Liver (tissue), 9 donors: ENCODE measurements around the gene H1-8. TPM values are rescaled to one million over a fixed set of nuclear protein-coding genes. Genes with fewer than 3 reads are reported as not detected.

Experiments used
- DNase-seq: peaks from one replicate; pipeline ENCODE4 v3.0.0-alpha.2; 2017; ENCODE audit warnings: low spot score
- H3K27ac ChIP-seq, 2 donors: one replicate each; pipeline ENCODE4 v1.7.0; 2013; ENCODE audit warnings: inconsistent platforms in 2 of 2, low read length in 2 of 2, control low read depth in 1 of 2, low read depth in 1 of 2, mild to moderate bottlenecking in 1 of 2
- H3K27me3 ChIP-seq, 4 donors: one replicate each; pipeline versions ENCODE4 v1.6.1 to v1.7.0; 2013; ENCODE audit warnings: low read length in 3 of 4, inconsistent platforms in 1 of 4, mild to moderate bottlenecking in 1 of 4, moderate library complexity in 1 of 4; ENCODE audit not compliant: control insufficient read depth in 4 of 4, insufficient read depth in 4 of 4
- H3K36me3 ChIP-seq, 4 donors: one replicate each; pipeline versions ENCODE4 v1.6.1 to v1.7.0; 2013; ENCODE audit warnings: low read length in 3 of 4, mild to moderate bottlenecking in 3 of 4, low read depth in 1 of 4, moderate library complexity in 1 of 4; ENCODE audit not compliant: control insufficient read depth in 4 of 4, insufficient read depth in 3 of 4
- H3K4me1 ChIP-seq, 4 donors: one replicate each; pipeline versions ENCODE4 v1.6.1 to v1.7.0; 2013; ENCODE audit warnings: low read length in 3 of 4, mild to moderate bottlenecking in 3 of 4, moderate library complexity in 1 of 4; ENCODE audit not compliant: control insufficient read depth in 4 of 4, insufficient read depth in 4 of 4
- H3K4me3 ChIP-seq, 3 donors: one replicate each; pipeline versions ENCODE4 v1.6.1 to v1.7.0; 2013; ENCODE audit warnings: low read length in 3 of 3, control low read depth in 1 of 3, low read depth in 1 of 3, mild to moderate bottlenecking in 1 of 3
- H3K9ac ChIP-seq, 2 donors: one replicate each; pipeline ENCODE4 v1.7.0; 2013; ENCODE audit warnings: low read length in 2 of 2, mild to moderate bottlenecking in 2 of 2, moderate library complexity in 2 of 2, control low read depth in 1 of 2, low read depth in 1 of 2
- H3K9me3 ChIP-seq, 4 donors: one replicate each; pipeline versions ENCODE4 v1.6.1 to v1.7.0; 2013; ENCODE audit warnings: low read length in 3 of 4; ENCODE audit not compliant: control insufficient read depth in 4 of 4
- EGR1 ChIP-seq, 2 donors: IDR thresholded peaks; 2 replicates each; pipeline ENCODE4 v1.6.1; 2016 to 2018; ENCODE audit warnings: antibody characterized with exemption in 2 of 2, low read depth in 2 of 2
- FOXA1 ChIP-seq: IDR thresholded peaks from 2 replicates; pipeline ENCODE4 v1.6.1; 2016; ENCODE audit warnings: antibody characterized with exemption
- FOXA2 ChIP-seq: IDR thresholded peaks from 2 replicates; pipeline ENCODE4 v1.6.1; 2016; ENCODE audit warnings: antibody characterized with exemption
- GABPA ChIP-seq, 2 donors: IDR thresholded peaks in 1 of 2; conservative IDR thresholded peaks in 1 of 2; 2 replicates each; pipeline ENCODE4 v1.6.1; 2016; ENCODE audit warnings: antibody characterized with exemption in 2 of 2, mild to moderate bottlenecking in 1 of 2, moderate library complexity in 1 of 2
- HNF4A ChIP-seq, 2 donors: conservative IDR thresholded peaks; 2 replicates each; pipeline ENCODE4 v1.6.1; 2016; ENCODE audit warnings: antibody characterized with exemption in 2 of 2, mild to moderate bottlenecking in 2 of 2
- HNF4G ChIP-seq: IDR thresholded peaks from 2 replicates; pipeline ENCODE4 v1.6.1; 2016; ENCODE audit warnings: antibody characterized with exemption
- JUND ChIP-seq, 2 donors: IDR thresholded peaks; 2 replicates each; pipeline ENCODE4 v1.6.1; 2016; ENCODE audit warnings: antibody characterized with exemption in 2 of 2
- NR2F2 ChIP-seq: IDR thresholded peaks from 2 replicates; pipeline ENCODE4 v1.6.1; 2016; ENCODE audit warnings: antibody characterized with exemption
- RAD21 ChIP-seq, 2 donors: IDR thresholded peaks; 2 replicates each; pipeline ENCODE4 v1.6.1; 2016; ENCODE audit warnings: antibody characterized with exemption in 2 of 2, mild to moderate bottlenecking in 2 of 2
- RXRA ChIP-seq, 2 donors: IDR thresholded peaks; 2 replicates each; pipeline ENCODE4 v1.6.1; 2017 to 2018; ENCODE audit warnings: antibody characterized with exemption in 2 of 2, mild to moderate bottlenecking in 1 of 2
- SP1 ChIP-seq: IDR thresholded peaks from 2 replicates; pipeline ENCODE4 v1.6.1; 2018; ENCODE audit warnings: antibody characterized with exemption, mild to moderate bottlenecking
- TAF1 ChIP-seq: conservative IDR thresholded peaks from 2 replicates; pipeline ENCODE4 v1.6.1; 2016; ENCODE audit warnings: antibody characterized with exemption, mild to moderate bottlenecking
- YY1 ChIP-seq: IDR thresholded peaks from 2 replicates; pipeline ENCODE4 v1.6.1; 2016; ENCODE audit warnings: antibody characterized with exemption, mild to moderate bottlenecking
- WGBS: extraction: QIAGEN DNeasy Blood & Tissue Kit; methylation state at CpG from one replicate; pipeline ENCODE4 v1.1.7; 2013; 5-methylcytosine and 5-hydroxymethylcytosine counted together
- polyA plus RNA-seq, 2 donors: library from polyadenylated mRNA; stranded (reverse) in 1 of 2; unstranded in 1 of 2; fragments of 200-250 nt in 1 of 2; fragments of >200 nt in 1 of 2; fragmentation: Nextera tagmentation in 1 of 2; extraction: Ambion mirVana in 1 of 2; gene quantifications; one replicate each; pipeline versions ENCODE4 v1.2.1 to v1.2.3, GENCODE V29; 2013 to 2015
- total RNA-seq, 2 donors: library from RNA; depleted of rRNA; stranded (reverse); fragments of >200 nt; gene quantifications; one replicate each; pipeline ENCODE4 v1.2.3, GENCODE V29; 2014
- TF ChIP-seq, protein P1 (sequence below): fragments of 150-350 bp; IDR thresholded peaks from 2 replicates; pipeline ENCODE4 v1.5.1; 2017; ENCODE audit warnings: improper control_type of control experiment, low read depth, low read length; ENCODE audit not compliant: missing input control
- TF ChIP-seq, protein P2 (sequence below): IDR thresholded peaks from 2 replicates; pipeline ENCODE4 v1.6.1; 2016; ENCODE audit warnings: antibody characterized with exemption
- TF ChIP-seq, protein P3 (sequence below): IDR thresholded peaks from 2 replicates; pipeline ENCODE4 v1.6.1; 2016; ENCODE audit warnings: antibody characterized with exemption, mild to moderate bottlenecking
- donor health status: healthy.
- donor health status: healthy.
- donor health status: healthy.
- donor health status: healthy.
- donor health status: healthy.

The H1-8 gene
- total and polyA plus RNA-seq, 4 donors = not detected

DNA sequence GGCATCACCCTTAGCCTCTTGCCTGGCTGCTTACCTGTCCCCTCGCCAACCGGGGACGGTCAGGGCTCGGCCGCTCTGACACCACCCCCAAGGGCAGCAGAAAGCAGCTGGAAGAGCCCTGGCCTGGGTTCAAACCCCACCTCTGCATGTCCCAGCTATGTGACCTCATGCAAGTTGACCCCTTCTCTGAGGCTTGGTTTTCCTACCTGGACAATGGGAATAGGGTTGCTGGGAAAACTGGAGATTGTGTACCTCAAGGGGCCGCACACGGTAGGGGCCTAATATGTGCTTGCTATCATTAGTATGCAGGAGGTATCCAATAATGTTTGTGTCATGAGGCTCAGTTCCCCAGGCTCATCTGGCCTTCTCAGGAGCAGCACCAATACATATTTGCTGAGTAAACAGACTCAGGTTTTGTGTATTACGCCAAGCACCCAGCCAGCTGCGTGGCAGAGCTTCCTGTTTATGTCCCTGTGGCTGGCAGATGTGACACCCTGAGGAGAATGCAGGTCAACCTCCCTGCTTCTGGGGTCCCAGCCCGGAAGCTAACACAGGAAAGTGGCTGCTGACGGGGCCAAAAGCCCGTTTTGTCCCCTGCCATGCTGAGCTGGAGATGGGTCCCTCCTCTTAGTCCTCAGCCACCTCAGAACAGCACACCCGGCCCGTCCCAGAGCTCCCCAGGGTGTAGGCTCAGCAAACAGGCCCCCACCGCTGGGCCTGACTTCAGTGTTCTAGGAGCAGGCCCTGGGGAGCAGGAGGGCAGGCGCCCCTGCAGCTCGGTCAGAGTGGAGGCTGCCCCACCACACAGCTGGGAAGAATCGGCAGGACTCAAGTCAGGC lies 33.8 kb downstream of the H1-8 start:
- no peak overlapping the region for H3K4me3 ChIP-seq
- peaks cover 4 to 20% (median 12%) of the 10 kb centered on the region in 4 donors for H3K4me1 ChIP-seq
- H3K9me3 ChIP-seq = no peaks in the 10 kb centered on the region
- TF ChIP-seq NR2F2 (peak; percentile 89), RXRA (IDR thresholded peaks at IDR 0.05) (no peak), FOXA2 (no peak), HNF4A (conservative IDR thresholded peaks at IDR 0.05) (no peak), RAD21 (IDR thresholded peaks at IDR 0.05) (peak in 1 of 2 donors; percentile 55), JUND (IDR thresholded peaks at IDR 0.05) (no peak), TAF1 (no peak), SP1 (peak; percentile 54), HNF4G (no peak), GABPA (IDR thresholded peaks at IDR 0.05 in 1 of 2, conservative IDR thresholded peaks at IDR 0.05 in 1 of 2) (no peak)
- TF ChIP-seq, protein P1, sequence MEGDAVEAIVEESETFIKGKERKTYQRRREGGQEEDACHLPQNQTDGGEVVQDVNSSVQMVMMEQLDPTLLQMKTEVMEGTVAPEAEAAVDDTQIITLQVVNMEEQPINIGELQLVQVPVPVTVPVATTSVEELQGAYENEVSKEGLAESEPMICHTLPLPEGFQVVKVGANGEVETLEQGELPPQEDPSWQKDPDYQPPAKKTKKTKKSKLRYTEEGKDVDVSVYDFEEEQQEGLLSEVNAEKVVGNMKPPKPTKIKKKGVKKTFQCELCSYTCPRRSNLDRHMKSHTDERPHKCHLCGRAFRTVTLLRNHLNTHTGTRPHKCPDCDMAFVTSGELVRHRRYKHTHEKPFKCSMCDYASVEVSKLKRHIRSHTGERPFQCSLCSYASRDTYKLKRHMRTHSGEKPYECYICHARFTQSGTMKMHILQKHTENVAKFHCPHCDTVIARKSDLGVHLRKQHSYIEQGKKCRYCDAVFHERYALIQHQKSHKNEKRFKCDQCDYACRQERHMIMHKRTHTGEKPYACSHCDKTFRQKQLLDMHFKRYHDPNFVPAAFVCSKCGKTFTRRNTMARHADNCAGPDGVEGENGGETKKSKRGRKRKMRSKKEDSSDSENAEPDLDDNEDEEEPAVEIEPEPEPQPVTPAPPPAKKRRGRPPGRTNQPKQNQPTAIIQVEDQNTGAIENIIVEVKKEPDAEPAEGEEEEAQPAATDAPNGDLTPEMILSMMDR = no peak
- TF ChIP-seq, protein P2, sequence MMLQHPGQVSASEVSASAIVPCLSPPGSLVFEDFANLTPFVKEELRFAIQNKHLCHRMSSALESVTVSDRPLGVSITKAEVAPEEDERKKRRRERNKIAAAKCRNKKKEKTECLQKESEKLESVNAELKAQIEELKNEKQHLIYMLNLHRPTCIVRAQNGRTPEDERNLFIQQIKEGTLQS = no peak
- 57% methylated on average over 18 of the region's 18 CpGs for WGBS
- no peak overlapping the region for H3K9ac ChIP-seq
- peak overlapping the region in 1 of 2 donors; percentile 10 for H3K27ac ChIP-seq
- DNase-seq = no peak
- no peaks in the 10 kb centered on the region for H3K27me3 ChIP-seq
- H3K36me3 ChIP-seq = no peaks in the 10 kb centered on the region

DNA sequence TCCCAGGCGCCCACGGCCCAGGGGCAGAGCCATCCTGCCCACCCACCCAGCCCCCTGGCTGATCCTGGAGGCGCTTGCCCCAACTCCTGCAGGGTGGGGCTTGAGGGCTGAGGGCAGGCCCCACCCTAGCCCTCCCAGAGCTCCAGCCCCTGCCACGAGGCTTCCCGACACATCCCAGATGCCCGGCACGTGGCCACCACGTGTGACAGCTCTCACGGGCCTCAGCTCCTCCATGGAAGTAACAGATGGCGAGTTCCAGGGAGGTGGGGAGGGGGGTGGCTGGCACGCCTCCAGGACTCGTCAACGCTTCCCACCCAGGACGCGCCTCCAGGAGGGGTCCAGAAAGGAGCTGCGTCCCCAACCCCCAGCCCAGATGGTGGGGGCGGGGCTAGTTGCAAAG lies 34.4 kb downstream of the H1-8 start:
- no peak overlapping the region for H3K27ac ChIP-seq
- no peak overlapping the region for H3K9ac ChIP-seq
- H3K9me3 ChIP-seq = no peaks in the 10 kb centered on the region
- WGBS = 68% methylated on average over 17 of the region's 17 CpGs
- TF ChIP-seq FOXA1 = no peak
- DNase-seq = no peak
- peaks cover 4 to 20% (median 13%) of the 10 kb centered on the region in 4 donors for H3K4me1 ChIP-seq
- no peaks in the 10 kb centered on the region for H3K36me3 ChIP-seq
- no peak overlapping the region for H3K4me3 ChIP-seq
- no peaks in the 10 kb centered on the region for H3K27me3 ChIP-seq

DNA sequence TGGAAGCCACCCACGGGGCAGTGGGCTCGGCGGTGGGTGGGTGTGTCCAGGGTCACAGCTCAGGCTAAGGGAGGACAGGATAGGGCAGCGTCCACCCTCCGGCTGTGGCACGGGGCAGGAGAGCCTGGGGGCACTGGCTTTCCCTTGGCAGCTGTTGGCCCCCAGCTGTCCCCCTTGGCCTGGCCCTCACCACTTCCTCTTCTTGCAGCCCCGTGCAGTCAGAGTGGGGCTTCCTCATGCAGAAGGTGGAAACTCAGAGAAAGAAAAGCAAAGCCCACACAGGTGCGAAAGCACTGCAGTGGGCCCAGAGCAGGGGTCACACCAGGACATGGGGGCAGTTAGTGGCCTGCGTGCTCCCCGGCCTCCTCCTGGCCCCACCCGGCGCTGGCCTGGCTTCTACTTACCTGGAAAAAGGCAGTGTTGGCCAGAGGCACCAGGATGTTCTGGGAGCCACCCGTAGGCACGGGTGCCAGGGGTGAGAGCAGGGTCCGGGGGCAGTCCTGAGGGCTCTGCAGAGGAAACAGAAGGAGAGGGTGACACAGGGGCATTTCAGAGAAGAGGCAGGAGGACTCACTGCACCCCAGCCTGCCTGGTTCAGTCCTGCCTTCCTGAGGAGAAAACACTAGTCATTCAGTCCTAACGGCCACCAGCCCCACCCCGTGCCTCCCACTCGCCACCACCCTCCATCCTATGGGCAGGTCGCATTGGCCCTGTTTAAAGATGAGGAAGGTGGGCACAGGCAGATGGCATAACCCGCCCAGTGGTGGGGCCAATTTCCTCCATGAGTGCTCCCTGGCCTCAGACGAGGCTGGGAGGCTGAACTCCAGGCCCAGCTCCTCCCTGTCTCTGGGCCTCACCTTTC lies 35.2 kb downstream of the H1-8 start:
- Histone ChIP-seq H3K36me3 (peaks cover 0 to 3% (median under 1%) of the 10 kb centered on the region in 4 donors), H3K9me3 (no peaks in the 10 kb centered on the region), H3K27ac (no peak overlapping the region), H3K9ac (no peak overlapping the region), H3K4me3 (no peak overlapping the region), H3K4me1 (peaks cover 4 to 20% (median 14%) of the 10 kb centered on the region in 4 donors), H3K27me3 (no peaks in the 10 kb centered on the region)
- WGBS = 73% methylated on average over 21 of the region's 21 CpGs
- no peak for DNase-seq
- TF ChIP-seq EGR1 (IDR thresholded peaks at IDR 0.05; ENCODE audit: low read depth in 2 of 2) (no peak), GABPA (IDR thresholded peaks at IDR 0.05 in 1 of 2, conservative IDR thresholded peaks at IDR 0.05 in 1 of 2) (no peak), FOXA2 (no peak), SP1 (no peak), HNF4G (no peak), HNF4A (conservative IDR thresholded peaks at IDR 0.05) (no peak), RXRA (IDR thresholded peaks at IDR 0.05) (no peak), YY1 (no peak), RAD21 (IDR thresholded peaks at IDR 0.05) (no peak), JUND (IDR thresholded peaks at IDR 0.05) (no peak), NR2F2 (no peak)
- TF ChIP-seq, protein P3, sequence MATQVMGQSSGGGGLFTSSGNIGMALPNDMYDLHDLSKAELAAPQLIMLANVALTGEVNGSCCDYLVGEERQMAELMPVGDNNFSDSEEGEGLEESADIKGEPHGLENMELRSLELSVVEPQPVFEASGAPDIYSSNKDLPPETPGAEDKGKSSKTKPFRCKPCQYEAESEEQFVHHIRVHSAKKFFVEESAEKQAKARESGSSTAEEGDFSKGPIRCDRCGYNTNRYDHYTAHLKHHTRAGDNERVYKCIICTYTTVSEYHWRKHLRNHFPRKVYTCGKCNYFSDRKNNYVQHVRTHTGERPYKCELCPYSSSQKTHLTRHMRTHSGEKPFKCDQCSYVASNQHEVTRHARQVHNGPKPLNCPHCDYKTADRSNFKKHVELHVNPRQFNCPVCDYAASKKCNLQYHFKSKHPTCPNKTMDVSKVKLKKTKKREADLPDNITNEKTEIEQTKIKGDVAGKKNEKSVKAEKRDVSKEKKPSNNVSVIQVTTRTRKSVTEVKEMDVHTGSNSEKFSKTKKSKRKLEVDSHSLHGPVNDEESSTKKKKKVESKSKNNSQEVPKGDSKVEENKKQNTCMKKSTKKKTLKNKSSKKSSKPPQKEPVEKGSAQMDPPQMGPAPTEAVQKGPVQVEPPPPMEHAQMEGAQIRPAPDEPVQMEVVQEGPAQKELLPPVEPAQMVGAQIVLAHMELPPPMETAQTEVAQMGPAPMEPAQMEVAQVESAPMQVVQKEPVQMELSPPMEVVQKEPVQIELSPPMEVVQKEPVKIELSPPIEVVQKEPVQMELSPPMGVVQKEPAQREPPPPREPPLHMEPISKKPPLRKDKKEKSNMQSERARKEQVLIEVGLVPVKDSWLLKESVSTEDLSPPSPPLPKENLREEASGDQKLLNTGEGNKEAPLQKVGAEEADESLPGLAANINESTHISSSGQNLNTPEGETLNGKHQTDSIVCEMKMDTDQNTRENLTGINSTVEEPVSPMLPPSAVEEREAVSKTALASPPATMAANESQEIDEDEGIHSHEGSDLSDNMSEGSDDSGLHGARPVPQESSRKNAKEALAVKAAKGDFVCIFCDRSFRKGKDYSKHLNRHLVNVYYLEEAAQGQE = no peak
- TF ChIP-seq, protein P1 = no peak
- TF ChIP-seq, protein P2 = no peak
